B cell (primary cell): ENCODE data around the gene CADPS. TPM values are rescaled to one million over a fixed set of nuclear protein-coding genes. Genes with fewer than 3 reads are reported as not detected.

Experiments
- ATAC-seq: fragments of 200-7000 bp; cut with Tn5 transposase; one replicate; pipeline ENCODE4 v1.10.0; 2021; ENCODE audit warnings: low read depth, mild to moderate bottlenecking, moderate number of reproducible peaks, moderate library complexity
- CTCF ChIA-PET: fragments of 350-600 bp; sonication (Branson Sonifier 250); formaldehyde crosslinking; loops from one replicate; lab custom pipeline; 2021; ENCODE audit warnings: antibody characterized with exemption, inconsistent platforms; lab: Charles Lee
- POLR2A ChIA-PET: fragments of 350-600 bp; sonication (Branson Sonifier 250); formaldehyde crosslinking; loops from one replicate; lab custom pipeline; 2021; ENCODE audit warnings: antibody characterized with exemption; lab: Charles Lee
- DNase-seq: peaks from one replicate; pipeline ENCODE4 v3.0.0; 2013
- H2AFZ ChIP-seq: 2 replicates; pipeline ENCODE4 v1.6.1; 2012; ENCODE audit warnings: mild to moderate bottlenecking, low read depth, low read length; ENCODE audit not compliant: insufficient read depth, poor library complexity, severe bottlenecking
- H3K27ac ChIP-seq, 2 donors: 1 replicate in 1 of 2; 2 replicates in 1 of 2; pipeline ENCODE4 v1.5.1; 2012 to 2013; ENCODE audit warnings: low read length in 2 of 2, mild to moderate bottlenecking in 2 of 2, moderate library complexity in 1 of 2
- H3K27me3 ChIP-seq, 4 experiments: fragments of 200-600 bp in 1 of 4; sonication (generic) in 1 of 4; replicated peaks in 1 of 4; 1 replicate in 2 of 4; 2 replicates in 2 of 4; pipeline versions ENCODE4 v1.6.1 to v1.7.0; 2013 to 2016; ENCODE audit warnings: low read length in 3 of 4, mild to moderate bottlenecking in 2 of 4, mixed read lengths in 1 of 4, moderate library complexity in 1 of 4; ENCODE audit not compliant: insufficient read depth in 4 of 4, control insufficient read depth in 3 of 4; ENCODE audit errors: control extremely low read depth in 1 of 4
- H3K36me3 ChIP-seq, 2 experiments: replicated peaks in 1 of 2; 1 replicate in 1 of 2; 2 replicates in 1 of 2; pipeline versions ENCODE4 v1.6.1 to v1.7.1; 2013; ENCODE audit warnings: low read length in 1 of 2; ENCODE audit not compliant: insufficient read depth in 2 of 2, control insufficient read depth in 1 of 2; ENCODE audit errors: control extremely low read depth in 1 of 2, extremely low read depth in 1 of 2
- H3K4me1 ChIP-seq, 2 donors: fragments of 200-600 bp in 1 of 2; sonication (generic) in 1 of 2; 1 replicate in 1 of 2; 2 replicates in 1 of 2; pipeline versions ENCODE4 v1.5.1 to v1.6.1; 2013 to 2017; ENCODE audit warnings: low read length in 2 of 2; ENCODE audit not compliant: control insufficient read depth in 2 of 2, insufficient read depth in 2 of 2
- H3K4me2 ChIP-seq: replicated peaks from 2 replicates; pipeline ENCODE3; 2012; ENCODE audit warnings: mild to moderate bottlenecking, low read depth, low read length; ENCODE audit not compliant: poor library complexity, severe bottlenecking
- H3K4me3 ChIP-seq, 5 experiments: fragments of 200-600 bp in 1 of 5; sonication (generic) in 1 of 5; 1 replicate in 3 of 5; 2 replicates in 2 of 5; pipeline versions ENCODE4 v1.5.1 to v1.7.0; 2011 to 2016; ENCODE audit warnings: low read length in 4 of 5, mild to moderate bottlenecking in 4 of 5, low read depth in 2 of 5, control low read depth in 1 of 5, moderate library complexity in 1 of 5; ENCODE audit not compliant: insufficient read depth in 1 of 5; ENCODE audit errors: control extremely low read depth in 1 of 5, extremely low read depth in 1 of 5
- H3K79me2 ChIP-seq: fragments of 200-600 bp; sonication (generic); one replicate; pipeline ENCODE4 v1.6.0; 2016; ENCODE audit warnings: low read length; ENCODE audit not compliant: control insufficient read depth, insufficient read depth
- H3K9ac ChIP-seq: fragments of 200-600 bp; sonication (generic); 2 replicates; pipeline ENCODE4 v1.6.1; 2017; ENCODE audit warnings: mild to moderate bottlenecking, low read length, moderate library complexity
- H3K9me3 ChIP-seq, 3 donors: one replicate each; pipeline versions ENCODE4 v1.6.1 to v1.7.1; 2013; ENCODE audit warnings: low read length in 2 of 3; ENCODE audit not compliant: control insufficient read depth in 2 of 3, insufficient read depth in 1 of 3; ENCODE audit errors: control extremely low read depth in 1 of 3
- H4K20me1 ChIP-seq: 2 replicates; pipeline ENCODE4 v1.6.0; 2012; ENCODE audit warnings: mild to moderate bottlenecking, low read length; ENCODE audit not compliant: insufficient read depth, control insufficient read depth, poor library complexity, severe bottlenecking
- H3K27ac Mint-ChIP-seq: one replicate; pipeline ENCODE4 v1.8.0; 2021; ENCODE audit warnings: mixed read lengths
- H3K27me3 Mint-ChIP-seq: one replicate; pipeline ENCODE4 v1.8.0; 2021; ENCODE audit warnings: mixed read lengths
- H3K4me1 Mint-ChIP-seq: one replicate; pipeline ENCODE4 v1.8.0; 2021; ENCODE audit warnings: mixed read lengths
- H3K4me3 Mint-ChIP-seq: one replicate; pipeline ENCODE4 v1.8.0; 2021; ENCODE audit warnings: mixed read lengths
- H3K9me3 Mint-ChIP-seq: one replicate; pipeline ENCODE4 v1.8.0; 2022; ENCODE audit warnings: mixed read lengths; ENCODE audit not compliant: insufficient read depth
- CTCF ChIP-seq: fragments of 200-600 bp; IDR thresholded peaks from one replicate; pipeline ENCODE4 v1.8.0; 2022; ENCODE audit warnings: antibody characterized with exemption, mild to moderate bottlenecking
- EZH2 ChIP-seq: IDR thresholded peaks from 2 replicates; pipeline ENCODE4 v1.6.1; 2012; ENCODE audit warnings: borderline replicate concordance, low read depth, mild to moderate bottlenecking, moderate library complexity, low read length; ENCODE audit not compliant: insufficient read depth, poor library complexity, severe bottlenecking
- WGBS: methylation state at CpG from one replicate; pipeline ENCODE4 v1.1.5; 2013; ENCODE audit warnings: missing lambda C conversion rate; ENCODE audit not compliant: insufficient coverage; 5-methylcytosine and 5-hydroxymethylcytosine counted together
- intact Hi-C: fragments of 100-400 bp; cut with micrococcal nuclease; formaldehyde crosslinking; loops from one replicate; pipeline ENCODE4 v1.10.0; 2022
- polyA plus RNA-seq: library from polyadenylated mRNA; depleted of rRNA; stranded (reverse); fragments of >200 nt; gene quantifications from 2 replicates; pipeline ENCODE4 v1.2.3, GENCODE V29; 2012
- total RNA-seq, 2 donors: library from RNA; stranded (reverse); fragments of 120-200 nt in 1 of 2; gene quantifications; 1 replicate in 1 of 2; 2 replicates in 1 of 2; pipeline versions ENCODE4 v1.2.3 to v1.2.4, GENCODE V29; 2013 to 2022

The CADPS gene
- total and polyA plus RNA-seq, 2 donors (not counting 1 experiment from before 2014, with no cell fraction given), result 0.16 to 0.22 TPM

- no peak overlapping the region for H3K27ac Mint-ChIP-seq
- TF ChIP-seq CTCF, result no peak
- TF ChIP-seq EZH2, result no peak
- no peaks in the 10 kb centered on the region for H3K9me3 Mint-ChIP-seq
Measured at GRCh38 chr3:62571916-62572315, 303.3 kb downstream of the CADPS start.

GRCh38 chr3:62570888-62571287, 304.3 kb downstream of the CADPS start:
- Histone ChIP-seq H3K4me2 (no peak overlapping the region), H3K4me3 (no peak overlapping the region), H3K4me1 (no peaks in the 10 kb centered on the region), H3K79me2 (no peaks in the 10 kb centered on the region), H3K9me3 (peaks cover 0 to under 1% (median 0%) of the 10 kb centered on the region in 3 donors), H4K20me1 (no peaks in the 10 kb centered on the region), H2AFZ (no peak overlapping the region), H3K27ac (no peak overlapping the region), H3K27me3 (no peaks in the 10 kb centered on the region), H3K36me3 (no peaks in the 10 kb centered on the region), H3K9ac (no peak overlapping the region)
- intact Hi-C loops, result no loop called here
- TF ChIP-seq CTCF (no peak), EZH2 (no peak)
- no peak overlapping the region for H3K27ac Mint-ChIP-seq
- H3K27me3 Mint-ChIP-seq, result no peaks in the 10 kb centered on the region
- WGBS, result 90% methylated on average over 2 of the region's 6 CpGs
- no peaks in the 10 kb centered on the region for H3K9me3 Mint-ChIP-seq
- DNase-seq (no peak), ATAC-seq (no peak)
- H3K4me3 Mint-ChIP-seq, result no peak overlapping the region
- CTCF ChIA-PET, result interaction anchor here (0.9 kb wide), 1 partner anchor 52 kb away, joined by 3 read pairs; no protein-coding TSS in a partner anchor
- H3K4me1 Mint-ChIP-seq, result no peaks in the 10 kb centered on the region
- POLR2A ChIA-PET, result no interaction called here

More at GRCh38 chr3:62571916-62572315, 303.3 kb downstream of the CADPS start:
- H3K4me1 Mint-ChIP-seq, result no peaks in the 10 kb centered on the region
- H3K27me3 ChIP-seq, result no peaks in the 10 kb centered on the region
- H3K36me3 ChIP-seq, result no peaks in the 10 kb centered on the region
- no peak overlapping the region for H3K4me3 ChIP-seq
- ChIA-PET CTCF (no interaction called here), POLR2A (no interaction called here)
- H3K27me3 Mint-ChIP-seq, result no peaks in the 10 kb centered on the region
- DNase-seq (no peak), ATAC-seq (no peak)
- no peaks in the 10 kb centered on the region for H3K4me1 ChIP-seq
- no peak overlapping the region for H3K27ac ChIP-seq
- no peaks in the 10 kb centered on the region for H4K20me1 ChIP-seq
- no peak overlapping the region for H2AFZ ChIP-seq
- intact Hi-C loops, result no loop called here
- peaks cover 0 to 1% (median 0%) of the 10 kb centered on the region in 3 donors for H3K9me3 ChIP-seq
- WGBS, result 100% methylated on average over 2 of the region's 4 CpGs
- no peak overlapping the region for H3K4me3 Mint-ChIP-seq
- H3K9ac ChIP-seq, result no peak overlapping the region
- H3K4me2 ChIP-seq, result no peak overlapping the region
- no peaks in the 10 kb centered on the region for H3K79me2 ChIP-seq
